ENCODE results near the gene C17orf67. TPM values are rescaled to one million over a fixed set of nuclear protein-coding genes. Genes with fewer than 3 reads are reported as not detected.

The C17orf67 gene
- total and polyA plus RNA-seq, 2 of the 13 experiments (the other 11 are each of a cell fraction or from before 2014, with no cell fraction given) = 0.41 to 0.86 TPM

- TF ChIP-seq, protein P1, sequence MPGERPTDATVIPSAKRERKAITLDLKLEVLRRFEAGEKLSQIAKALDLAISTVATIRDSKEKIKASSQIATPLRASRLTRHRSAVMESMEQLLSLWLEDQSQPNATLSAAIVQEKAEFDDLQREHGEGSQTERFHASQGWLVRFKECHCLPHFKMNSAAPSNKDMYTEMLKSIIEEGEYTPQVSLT (CRISPR knock-in tag; IDR thresholded peaks at IDR 0.05; ENCODE audit: borderline replicate concordance, low read depth) = no peak
- TF ChIP-seq SRSF9 (IDR thresholded peaks at IDR 0.05; ENCODE audit: borderline replicate concordance, insufficient read depth, low read depth, low read length, poor library complexity, severe bottlenecking) (no peak), ZNF17 (CRISPR knock-in tag; IDR thresholded peaks at IDR 0.05) (no peak), SMAD9 (CRISPR knock-in tag; IDR thresholded peaks at IDR 0.05) (no peak), MIXL1 (CRISPR knock-in tag; IDR thresholded peaks at IDR 0.05) (peak; percentile 61; the same call in 1 of the 2 replicates), KLF13 (CRISPR knock-in tag; IDR thresholded peaks at IDR 0.05) (no peak), ZNF703 (CRISPR knock-in tag; IDR thresholded peaks at IDR 0.05; ENCODE audit: borderline replicate concordance) (no peak), TCF7L2 (IDR thresholded peaks at IDR 0.05; ENCODE audit: low read depth, low read length) (no peak), ZNF230 (CRISPR knock-in tag; IDR thresholded peaks at IDR 0.05) (no peak), AKAP8 (CRISPR knock-in tag; IDR thresholded peaks at IDR 0.05) (no peak), ZFP36L2 (CRISPR knock-in tag; IDR thresholded peaks at IDR 0.05) (no peak), MIER2 (CRISPR knock-in tag; IDR thresholded peaks at IDR 0.05) (0 out of 2 replicates have a peak, but pooled peaks have one; percentile 19), FOXA3 (CRISPR knock-in tag; IDR thresholded peaks at IDR 0.05) (0 out of 2 replicates have a peak, but pooled peaks have one; percentile 10), ZNF281 (CRISPR knock-in tag; IDR thresholded peaks at IDR 0.05; ENCODE audit: borderline replicate concordance) (no peak), HDAC2 (CRISPR knock-in tag; IDR thresholded peaks at IDR 0.05) (no peak), MXI1 (IDR thresholded peaks at IDR 0.05; ENCODE audit: borderline replicate concordance, low read depth, low read length) (no peak), HNRNPUL1 (IDR thresholded peaks at IDR 0.05; ENCODE audit: low read depth, low read length) (no peak), ZFX (CRISPR knock-in tag; IDR thresholded peaks at IDR 0.05; ENCODE audit: low read depth) (peak; percentile 71; the same call in 1 of the 2 replicates), ATF4 (CRISPR knock-in tag; IDR thresholded peaks at IDR 0.05) (no peak), ZNF660 (CRISPR knock-in tag; IDR thresholded peaks at IDR 0.05; ENCODE audit: borderline replicate concordance, low read depth) (no peak)
- TF ChIP-seq, protein P2, sequence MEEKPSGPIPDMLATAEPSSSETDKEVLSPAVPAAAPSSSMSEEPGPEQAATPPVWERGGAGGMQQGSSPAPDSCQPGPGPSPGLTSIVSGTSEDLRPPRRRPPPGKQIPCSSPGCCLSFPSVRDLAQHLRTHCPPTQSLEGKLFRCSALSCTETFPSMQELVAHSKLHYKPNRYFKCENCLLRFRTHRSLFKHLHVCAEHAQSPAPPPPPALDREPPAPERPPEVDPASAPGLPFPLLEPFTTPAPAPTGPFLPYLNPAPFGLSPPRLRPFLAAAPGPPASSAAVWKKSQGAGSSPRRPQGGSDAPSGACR (CRISPR knock-in tag; IDR thresholded peaks at IDR 0.05) = no peak
- TF ChIP-seq, protein P3, sequence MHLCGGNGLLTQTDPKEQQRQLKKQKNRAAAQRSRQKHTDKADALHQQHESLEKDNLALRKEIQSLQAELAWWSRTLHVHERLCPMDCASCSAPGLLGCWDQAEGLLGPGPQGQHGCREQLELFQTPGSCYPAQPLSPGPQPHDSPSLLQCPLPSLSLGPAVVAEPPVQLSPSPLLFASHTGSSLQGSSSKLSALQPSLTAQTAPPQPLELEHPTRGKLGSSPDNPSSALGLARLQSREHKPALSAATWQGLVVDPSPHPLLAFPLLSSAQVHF (CRISPR knock-in tag; IDR thresholded peaks at IDR 0.05) = no peak
- TF ChIP-seq, protein P4, sequence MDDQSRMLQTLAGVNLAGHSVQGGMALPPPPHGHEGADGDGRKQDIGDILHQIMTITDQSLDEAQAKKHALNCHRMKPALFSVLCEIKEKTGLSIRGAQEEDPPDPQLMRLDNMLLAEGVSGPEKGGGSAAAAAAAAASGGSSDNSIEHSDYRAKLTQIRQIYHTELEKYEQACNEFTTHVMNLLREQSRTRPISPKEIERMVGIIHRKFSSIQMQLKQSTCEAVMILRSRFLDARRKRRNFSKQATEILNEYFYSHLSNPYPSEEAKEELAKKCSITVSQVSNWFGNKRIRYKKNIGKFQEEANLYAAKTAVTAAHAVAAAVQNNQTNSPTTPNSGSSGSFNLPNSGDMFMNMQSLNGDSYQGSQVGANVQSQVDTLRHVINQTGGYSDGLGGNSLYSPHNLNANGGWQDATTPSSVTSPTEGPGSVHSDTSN (CRISPR knock-in tag; IDR thresholded peaks at IDR 0.05; ENCODE audit: borderline replicate concordance) = no peak
Measured at GRCh38 chr17:56822725-56823124, 11.0 kb downstream of the C17orf67 start (continued).
